Endothelial cell of umbilical vein (primary cell): ENCODE results near the gene KCNJ2.

Experiments
- EZH2 ChIP-seq: IDR thresholded peaks from 2 replicates; pipeline ENCODE4 v1.6.1; 2012; ENCODE audit warnings: borderline replicate concordance, low read depth, mild to moderate bottlenecking, moderate library complexity, low read length, inconsistent platforms; ENCODE audit not compliant: severe bottlenecking
- TF ChIP-seq, protein P1 (sequence below), 2 donors: IDR thresholded peaks; 1 replicate in 1 of 2; 2 replicates in 1 of 2; pipeline ENCODE4 v1.5.1; 2011; ENCODE audit warnings: low read length in 2 of 2, mild to moderate bottlenecking in 2 of 2, moderate library complexity in 2 of 2, control low read depth in 1 of 2, inconsistent platforms in 1 of 2, low read depth in 1 of 2; ENCODE audit not compliant: insufficient read depth in 1 of 2; ENCODE audit errors: extremely low read depth in 1 of 2
- TF ChIP-seq, protein P2 (sequence below): IDR thresholded peaks from 2 replicates; pipeline ENCODE4 v1.6.1; 2011; ENCODE audit not compliant: insufficient read depth, insufficient read length

DNA sequence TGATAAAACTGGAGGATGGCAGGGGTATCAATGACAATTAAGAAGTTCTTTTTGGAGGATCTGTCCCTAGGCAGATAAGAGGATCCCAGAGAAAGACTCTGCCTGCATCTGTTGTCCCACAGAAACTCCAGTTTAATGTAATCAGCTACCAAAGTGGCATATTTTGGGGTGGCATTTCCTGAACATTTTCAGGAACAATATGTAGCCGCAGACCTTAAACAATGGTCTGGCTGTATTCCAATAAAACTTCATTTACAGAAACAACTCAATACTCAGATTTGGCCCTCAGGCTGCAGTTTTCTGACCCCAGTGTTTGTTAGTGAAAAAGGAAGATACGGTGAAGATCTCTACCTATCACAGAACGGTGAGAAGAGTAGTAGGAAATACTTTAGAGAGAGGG, 48.2 kb upstream of the KCNJ2 start:
- TF ChIP-seq, protein P1, sequence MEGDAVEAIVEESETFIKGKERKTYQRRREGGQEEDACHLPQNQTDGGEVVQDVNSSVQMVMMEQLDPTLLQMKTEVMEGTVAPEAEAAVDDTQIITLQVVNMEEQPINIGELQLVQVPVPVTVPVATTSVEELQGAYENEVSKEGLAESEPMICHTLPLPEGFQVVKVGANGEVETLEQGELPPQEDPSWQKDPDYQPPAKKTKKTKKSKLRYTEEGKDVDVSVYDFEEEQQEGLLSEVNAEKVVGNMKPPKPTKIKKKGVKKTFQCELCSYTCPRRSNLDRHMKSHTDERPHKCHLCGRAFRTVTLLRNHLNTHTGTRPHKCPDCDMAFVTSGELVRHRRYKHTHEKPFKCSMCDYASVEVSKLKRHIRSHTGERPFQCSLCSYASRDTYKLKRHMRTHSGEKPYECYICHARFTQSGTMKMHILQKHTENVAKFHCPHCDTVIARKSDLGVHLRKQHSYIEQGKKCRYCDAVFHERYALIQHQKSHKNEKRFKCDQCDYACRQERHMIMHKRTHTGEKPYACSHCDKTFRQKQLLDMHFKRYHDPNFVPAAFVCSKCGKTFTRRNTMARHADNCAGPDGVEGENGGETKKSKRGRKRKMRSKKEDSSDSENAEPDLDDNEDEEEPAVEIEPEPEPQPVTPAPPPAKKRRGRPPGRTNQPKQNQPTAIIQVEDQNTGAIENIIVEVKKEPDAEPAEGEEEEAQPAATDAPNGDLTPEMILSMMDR (IDR thresholded peaks at IDR 0.05; ENCODE audit: extremely low read depth in 1 of 2, insufficient read depth in 1 of 2, low read depth in 1 of 2, low read length in 2 of 2), result no peak
- no peak for TF ChIP-seq EZH2
- TF ChIP-seq, protein P2, sequence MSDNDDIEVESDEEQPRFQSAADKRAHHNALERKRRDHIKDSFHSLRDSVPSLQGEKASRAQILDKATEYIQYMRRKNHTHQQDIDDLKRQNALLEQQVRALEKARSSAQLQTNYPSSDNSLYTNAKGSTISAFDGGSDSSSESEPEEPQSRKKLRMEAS, result no peak
